Measurements from ENCODE around the gene KRT20. TPM values are rescaled to one million over a fixed set of nuclear protein-coding genes. Genes with fewer than 3 reads are reported as not detected.

KRT20 gene
- total RNA-seq, 1 experiment from 2014 or later: not detected

DNA sequence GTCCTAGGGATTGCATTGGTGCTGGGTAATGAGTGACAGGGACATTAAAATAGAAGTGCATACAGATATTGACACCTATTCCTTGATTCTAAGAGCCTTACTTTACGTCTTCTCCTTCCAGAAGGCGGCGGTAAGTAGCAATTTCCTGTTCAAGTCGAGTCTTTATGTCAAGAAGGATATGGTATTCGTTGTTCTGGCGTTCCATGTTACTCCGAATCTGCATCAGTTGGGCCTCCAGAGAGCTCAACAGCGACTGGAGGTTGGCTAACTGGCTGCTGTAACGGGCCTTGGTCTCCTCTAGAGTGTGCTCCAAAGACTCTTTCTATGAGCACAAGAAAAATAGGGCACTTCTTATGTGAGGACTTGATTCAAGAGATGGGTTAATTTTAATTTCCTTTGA is 7.0 kb downstream of the KRT20 start:
- DNase-seq: no peak
- no peak for TF ChIP-seq EZH2 (IDR thresholded peaks at IDR 0.05; ENCODE audit: low read depth)
- TF ChIP-seq, protein P1, sequence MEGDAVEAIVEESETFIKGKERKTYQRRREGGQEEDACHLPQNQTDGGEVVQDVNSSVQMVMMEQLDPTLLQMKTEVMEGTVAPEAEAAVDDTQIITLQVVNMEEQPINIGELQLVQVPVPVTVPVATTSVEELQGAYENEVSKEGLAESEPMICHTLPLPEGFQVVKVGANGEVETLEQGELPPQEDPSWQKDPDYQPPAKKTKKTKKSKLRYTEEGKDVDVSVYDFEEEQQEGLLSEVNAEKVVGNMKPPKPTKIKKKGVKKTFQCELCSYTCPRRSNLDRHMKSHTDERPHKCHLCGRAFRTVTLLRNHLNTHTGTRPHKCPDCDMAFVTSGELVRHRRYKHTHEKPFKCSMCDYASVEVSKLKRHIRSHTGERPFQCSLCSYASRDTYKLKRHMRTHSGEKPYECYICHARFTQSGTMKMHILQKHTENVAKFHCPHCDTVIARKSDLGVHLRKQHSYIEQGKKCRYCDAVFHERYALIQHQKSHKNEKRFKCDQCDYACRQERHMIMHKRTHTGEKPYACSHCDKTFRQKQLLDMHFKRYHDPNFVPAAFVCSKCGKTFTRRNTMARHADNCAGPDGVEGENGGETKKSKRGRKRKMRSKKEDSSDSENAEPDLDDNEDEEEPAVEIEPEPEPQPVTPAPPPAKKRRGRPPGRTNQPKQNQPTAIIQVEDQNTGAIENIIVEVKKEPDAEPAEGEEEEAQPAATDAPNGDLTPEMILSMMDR (conservative IDR thresholded peaks at IDR 0.05): no peak
- Histone ChIP-seq H3K79me2 (ENCODE audit: low read depth) (no peaks in the 10 kb centered on the region), H3K27ac (no peak overlapping the region), H3K4me2 (no peak overlapping the region), H4K20me1 (ENCODE audit: insufficient read depth) (no peaks in the 10 kb centered on the region), H3K9me2 (ENCODE audit: insufficient read depth) (no peaks in the 10 kb centered on the region), H3F3A (ENCODE audit: insufficient read depth, low read depth) (no peaks in the 10 kb centered on the region), H2AFZ (no peak overlapping the region), H3K9me3 (ENCODE audit: insufficient read depth, low read depth) (no peaks in the 10 kb centered on the region), H3K27me3 (ENCODE audit: insufficient read depth, low read depth) (no peaks in the 10 kb centered on the region), H3K4me3 (no peak overlapping the region), H3K4me1 (replicated peaks; ENCODE audit: insufficient read depth) (no peaks in the 10 kb centered on the region), H3K36me3 (ENCODE audit: low read depth) (no peaks in the 10 kb centered on the region)
- intact Hi-C loops (cut with micrococcal nuclease; ENCODE audit: unreplicated experiment): no loop called here
- ChIA-PET CTCF (no interaction called here), POLR2A (ENCODE audit: unreplicated experiment) (no interaction called here)
- no TSS peak for BruUV-seq (replicated peaks)

- Histone ChIP-seq H3K9me3 (ENCODE audit: insufficient read depth, low read depth) (no peaks in the 10 kb centered on the region), H3K9me2 (ENCODE audit: insufficient read depth) (no peaks in the 10 kb centered on the region; the same call in 1 of the 2 replicates), H3K36me3 (ENCODE audit: low read depth) (no peaks in the 10 kb centered on the region), H3K79me2 (ENCODE audit: low read depth) (no peaks in the 10 kb centered on the region), H3K27me3 (ENCODE audit: insufficient read depth, low read depth) (no peaks in the 10 kb centered on the region), H3K4me1 (replicated peaks; ENCODE audit: insufficient read depth) (no peaks in the 10 kb centered on the region), H3K4me3 (no peak overlapping the region), H3K27ac (no peak overlapping the region), H3F3A (ENCODE audit: insufficient read depth, low read depth) (no peaks in the 10 kb centered on the region), H3K4me2 (no peak overlapping the region), H4K20me1 (ENCODE audit: insufficient read depth) (no peaks in the 10 kb centered on the region), H2AFZ (no peak overlapping the region)
- DNase-seq: no peak
- BruUV-seq (replicated peaks): no TSS peak
- CTCF ChIA-PET: no interaction called here
- intact Hi-C loops (cut with micrococcal nuclease; ENCODE audit: unreplicated experiment): no loop called here
- POLR2A ChIA-PET (ENCODE audit: unreplicated experiment): no interaction called here
- no peak for TF ChIP-seq EZH2 (IDR thresholded peaks at IDR 0.05; ENCODE audit: low read depth)
- TF ChIP-seq, protein P1 (conservative IDR thresholded peaks at IDR 0.05): no peak
Observed at GRCh38 chr17:40873801-40874200, 11.2 kb downstream of the KRT20 start.

DNA sequence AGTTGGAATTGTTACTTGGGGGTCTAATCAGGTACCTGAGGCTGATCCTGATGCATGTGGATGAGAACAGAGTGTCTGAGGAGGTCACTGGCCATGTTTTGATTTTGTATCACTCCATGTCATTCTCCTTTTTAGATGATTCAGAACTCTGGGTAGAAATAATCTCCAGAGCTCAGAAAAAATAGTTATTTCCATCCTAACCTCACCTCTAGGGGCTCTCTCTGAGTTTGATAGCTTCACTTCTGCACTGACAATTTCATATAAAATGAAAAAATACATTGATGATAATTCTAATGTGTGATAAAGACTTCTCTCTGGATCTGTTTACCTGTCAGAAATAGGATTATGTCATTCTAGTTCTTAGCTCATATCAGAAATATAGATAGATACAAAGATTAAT is 11.8 kb downstream of the KRT20 start:
- BruUV-seq (replicated peaks): no TSS peak
- Histone ChIP-seq H3K4me2 (no peak overlapping the region), H3K36me3 (ENCODE audit: low read depth) (no peaks in the 10 kb centered on the region), H2AFZ (no peak overlapping the region), H3K27ac (no peak overlapping the region), H3K27me3 (ENCODE audit: insufficient read depth, low read depth) (no peaks in the 10 kb centered on the region), H3K79me2 (ENCODE audit: low read depth) (no peaks in the 10 kb centered on the region), H3K4me3 (no peak overlapping the region), H3K9me2 (ENCODE audit: insufficient read depth) (no peaks in the 10 kb centered on the region; the same call in 1 of the 2 replicates), H3K4me1 (replicated peaks; ENCODE audit: insufficient read depth) (no peaks in the 10 kb centered on the region), H3F3A (ENCODE audit: insufficient read depth, low read depth) (no peaks in the 10 kb centered on the region), H3K9me3 (ENCODE audit: insufficient read depth, low read depth) (no peaks in the 10 kb centered on the region), H4K20me1 (ENCODE audit: insufficient read depth) (no peaks in the 10 kb centered on the region)
- intact Hi-C loops (cut with micrococcal nuclease; ENCODE audit: unreplicated experiment): no loop called here
- CTCF ChIA-PET: no interaction called here
- TF ChIP-seq, protein P1 (conservative IDR thresholded peaks at IDR 0.05): no peak; the same call in 1 of the 2 replicates
- TF ChIP-seq EZH2 (IDR thresholded peaks at IDR 0.05; ENCODE audit: low read depth): no peak
- no peak for DNase-seq
- POLR2A ChIA-PET (ENCODE audit: unreplicated experiment): no interaction called here

All from PC-9 (cell line).